Esophagus mucosa (tissue), 1 donor: ENCODE results near the gene RGL2. TPM values are rescaled to one million over a fixed set of nuclear protein-coding genes. Genes with fewer than 3 reads are reported as not detected.

Experiments used
- ATAC-seq: fragments of 200-7000 bp; cut with Tn5 transposase; one replicate; pipeline ENCODE4 v1.9.1; 2020
- total RNA-seq: library from RNA; stranded (reverse); gene quantifications from one replicate; pipeline ENCODE4 v1.2.4, GENCODE V29; 2023
- donor health status: DM: yes; HTN: yes; CAD: no.

The RGL2 gene
- total RNA-seq, 1 donor from 2014 or later: 55.8 TPM

DNA sequence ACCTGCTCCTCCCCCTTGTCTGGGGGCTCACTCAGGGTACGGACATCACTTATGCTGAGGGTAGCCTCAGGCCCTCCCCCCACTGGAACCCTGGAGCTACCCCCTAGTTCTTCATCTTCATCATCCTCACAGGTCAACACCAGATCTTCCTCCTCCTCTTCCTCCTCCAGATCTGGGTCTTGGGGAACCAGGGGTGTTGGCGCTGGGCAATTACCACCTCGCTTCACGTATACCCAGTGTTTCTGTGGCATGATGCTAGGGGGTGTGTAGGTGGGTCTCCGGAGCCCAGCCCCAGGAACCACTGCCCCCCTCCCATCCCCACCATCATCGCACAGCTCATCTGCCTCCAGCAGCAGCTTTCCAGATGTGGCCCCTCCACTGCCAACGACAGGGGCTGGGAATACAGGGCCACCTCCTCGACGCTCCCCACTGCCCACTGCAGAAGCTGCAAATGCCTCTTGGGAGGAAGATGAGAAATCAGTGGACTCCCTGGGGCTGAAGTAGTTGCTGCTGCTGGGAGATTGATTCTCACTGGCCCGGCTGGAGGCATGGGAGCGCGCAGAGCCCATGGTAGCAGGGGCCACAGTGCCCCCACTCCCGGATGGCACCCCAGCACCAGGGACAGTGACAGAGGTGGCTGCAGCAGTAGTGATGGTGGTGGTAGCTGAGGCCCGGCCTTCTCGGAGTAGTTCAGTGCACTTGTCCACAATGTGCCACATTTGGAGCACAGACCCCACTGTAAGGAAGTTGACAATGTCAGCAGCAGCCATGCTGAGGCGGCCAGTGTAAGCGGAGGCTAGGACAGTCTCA, 17.3 kb upstream of the RGL2 start:
- ATAC-seq: no peak

DNA sequence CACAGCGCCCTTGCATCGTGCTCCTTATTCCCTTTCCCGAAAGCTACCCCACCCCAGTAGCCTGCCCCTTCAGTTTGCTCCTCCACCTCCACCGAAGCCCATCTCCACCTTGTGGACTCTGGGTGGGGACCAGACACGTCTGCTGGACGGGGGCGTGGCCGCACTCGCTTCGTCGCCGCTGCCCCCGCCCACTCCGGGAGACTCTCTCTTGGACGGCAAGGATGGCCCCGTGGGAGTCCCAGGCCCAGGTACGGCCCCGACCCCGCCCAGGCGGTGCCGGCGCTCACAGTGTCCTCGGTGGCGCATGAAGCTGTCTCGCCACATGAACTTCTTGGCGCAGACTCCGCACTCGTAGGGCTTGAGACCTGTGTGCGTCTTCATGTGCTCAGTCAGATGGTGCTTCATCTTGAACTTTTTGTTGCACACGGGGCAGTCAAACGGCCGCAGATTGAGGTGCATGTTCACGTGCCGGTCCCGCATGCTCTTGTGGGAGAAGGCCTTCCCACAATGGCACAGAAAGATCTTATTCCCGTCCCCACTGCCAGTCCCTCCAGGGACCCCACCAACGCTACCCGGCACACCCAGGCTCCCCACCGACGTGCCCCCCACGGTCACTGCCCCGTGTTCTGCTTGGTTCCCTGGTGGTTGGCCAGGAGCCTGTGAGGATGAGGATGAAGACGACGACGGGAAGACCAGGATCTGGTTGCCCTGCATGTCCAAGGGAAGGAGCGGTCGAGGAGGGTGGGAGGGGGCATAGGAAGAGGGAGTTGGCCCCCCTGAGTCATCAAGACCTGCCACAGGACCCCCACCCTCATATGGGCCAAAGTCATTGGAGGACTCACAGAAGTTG, 16.4 kb upstream of the RGL2 start:
- ATAC-seq: peak; percentile 29

GRCh38 chr6:33314515-33314942, 15.8 kb upstream of the RGL2 start:
- ATAC-seq: peak; percentile 37

DNA sequence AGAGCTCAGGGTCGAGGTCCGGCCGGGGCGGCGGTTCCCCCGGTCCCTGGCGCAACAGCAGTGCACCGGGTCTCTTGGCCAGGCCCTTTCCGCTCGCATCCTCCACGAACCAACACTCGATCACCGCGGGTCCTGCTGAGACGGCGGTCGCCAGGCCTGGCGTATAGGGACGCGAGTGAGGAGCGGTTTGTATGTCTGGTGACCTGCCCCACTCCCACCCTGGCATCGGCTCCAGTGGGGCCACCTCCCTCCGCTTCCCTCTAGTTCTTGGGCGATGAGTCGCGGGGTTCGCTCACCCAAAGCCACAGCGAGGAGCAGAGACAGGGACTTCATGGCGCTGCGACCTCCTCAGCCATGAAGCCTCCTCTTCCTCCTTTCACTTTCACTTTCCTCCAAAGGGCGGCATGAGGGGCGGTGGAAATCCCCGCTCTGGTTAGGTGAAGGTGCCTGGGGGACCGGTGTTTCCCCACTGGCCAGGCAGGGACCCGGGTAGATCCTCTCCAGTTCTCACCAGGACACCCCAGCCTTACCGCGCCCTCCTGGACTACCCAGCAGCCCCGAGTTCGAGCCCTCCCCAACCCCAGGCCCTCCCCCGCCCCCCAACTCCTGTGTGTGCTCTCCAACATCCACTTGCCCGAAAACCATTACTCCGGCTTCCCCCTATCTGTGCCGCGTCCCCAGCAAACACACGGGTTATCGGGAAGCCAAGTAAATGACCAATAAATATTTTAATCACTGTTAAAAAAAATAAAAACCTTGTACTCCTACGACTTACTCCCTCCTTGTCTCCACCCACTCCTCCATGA, 15.2 kb upstream of the RGL2 start, which contains the start of gene TAPBP:
TAPBP (minus strand) TSS at position 370 of the 806 bp plus-strand sequence; CDS start at position 333, 37 bp downstream.
- ATAC-seq: peak; percentile 5

- ATAC-seq: peak; percentile 2
Measured at GRCh38 chr6:33313105-33313708, 14.5 kb upstream of the RGL2 start.

GRCh38 chr6:33312361-33313104, 13.8 kb upstream of the RGL2 start:
- peak; percentile 63 for ATAC-seq

DNA sequence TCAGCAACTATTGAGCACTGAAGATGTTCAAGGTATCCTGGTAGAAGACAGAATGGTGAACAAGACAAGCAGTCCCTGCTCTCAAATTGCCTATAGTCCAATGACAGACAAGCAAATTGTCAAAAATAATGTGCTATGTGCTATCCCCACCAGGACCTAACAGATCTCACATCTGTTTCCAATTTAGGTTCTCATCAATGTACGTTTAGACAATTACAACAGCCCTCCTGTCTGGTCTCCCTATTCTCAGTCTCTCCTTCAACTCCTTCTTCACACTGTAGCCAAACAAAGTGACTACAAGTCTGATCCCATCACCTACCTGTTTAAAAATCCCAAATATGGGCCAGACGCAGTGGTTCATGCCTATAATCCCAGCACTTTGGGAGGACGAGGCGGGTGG, 7.6 kb upstream of the RGL2 start:
- no peak for ATAC-seq

- ATAC-seq: no peak
Measured at GRCh38 chr6:33305052-33305451, 6.3 kb upstream of the RGL2 start.

GRCh38 chr6:33304216-33304615, 5.5 kb upstream of the RGL2 start:
- no peak for ATAC-seq

- ATAC-seq: no peak
Measured at GRCh38 chr6:33301877-33302276, 3.1 kb upstream of the RGL2 start.

GRCh38 chr6:33299237-33299944, 649 bp upstream of the RGL2 start:
- peak; percentile 65 for ATAC-seq

- peak; percentile 58 for ATAC-seq
Measured at GRCh38 chr6:33297956-33298772, 578 bp downstream of the RGL2 start.

GRCh38 chr6:33297406-33297955, 1.3 kb downstream of the RGL2 start:
- ATAC-seq: peak; percentile 58

GRCh38 chr6:33296797-33297405, 1.8 kb downstream of the RGL2 start:
- no peak for ATAC-seq

GRCh38 chr6:33295621-33296369, 2.9 kb downstream of the RGL2 start:
- ATAC-seq: no peak

DNA sequence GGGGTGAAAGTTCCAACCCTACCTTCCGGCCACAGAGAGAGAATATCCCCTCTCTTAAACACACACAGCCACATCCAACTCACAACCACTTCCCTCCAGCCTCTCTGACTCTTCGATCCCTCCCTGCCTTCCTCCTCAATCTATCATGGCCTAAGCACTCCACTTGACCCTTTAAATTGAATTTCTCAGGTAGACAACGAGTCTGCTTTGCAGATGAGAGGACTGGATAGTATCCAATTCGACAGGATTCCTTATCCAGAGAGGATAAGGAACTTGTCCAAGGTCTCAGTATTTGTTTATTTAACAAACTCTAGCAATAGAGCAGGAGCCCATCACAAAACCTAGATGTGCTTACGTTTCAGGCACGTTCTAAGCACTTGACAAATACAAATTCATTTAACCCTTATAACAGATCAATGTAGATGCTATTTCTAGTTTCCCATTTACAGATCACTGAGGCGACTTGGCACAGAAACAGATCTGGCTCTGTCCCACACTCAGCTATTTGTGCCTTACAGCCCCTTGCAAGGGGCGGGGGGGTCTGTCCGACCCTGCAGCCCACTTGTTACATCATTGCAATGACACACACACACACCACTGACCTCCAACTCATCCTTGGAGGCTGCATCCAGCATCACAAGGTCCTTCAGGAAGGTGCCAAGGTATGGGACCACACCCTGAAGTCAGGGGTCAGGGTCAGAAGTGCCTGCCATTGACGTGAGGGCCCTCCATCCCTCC, 4.5 kb downstream of the RGL2 start:
- no peak for ATAC-seq

DNA sequence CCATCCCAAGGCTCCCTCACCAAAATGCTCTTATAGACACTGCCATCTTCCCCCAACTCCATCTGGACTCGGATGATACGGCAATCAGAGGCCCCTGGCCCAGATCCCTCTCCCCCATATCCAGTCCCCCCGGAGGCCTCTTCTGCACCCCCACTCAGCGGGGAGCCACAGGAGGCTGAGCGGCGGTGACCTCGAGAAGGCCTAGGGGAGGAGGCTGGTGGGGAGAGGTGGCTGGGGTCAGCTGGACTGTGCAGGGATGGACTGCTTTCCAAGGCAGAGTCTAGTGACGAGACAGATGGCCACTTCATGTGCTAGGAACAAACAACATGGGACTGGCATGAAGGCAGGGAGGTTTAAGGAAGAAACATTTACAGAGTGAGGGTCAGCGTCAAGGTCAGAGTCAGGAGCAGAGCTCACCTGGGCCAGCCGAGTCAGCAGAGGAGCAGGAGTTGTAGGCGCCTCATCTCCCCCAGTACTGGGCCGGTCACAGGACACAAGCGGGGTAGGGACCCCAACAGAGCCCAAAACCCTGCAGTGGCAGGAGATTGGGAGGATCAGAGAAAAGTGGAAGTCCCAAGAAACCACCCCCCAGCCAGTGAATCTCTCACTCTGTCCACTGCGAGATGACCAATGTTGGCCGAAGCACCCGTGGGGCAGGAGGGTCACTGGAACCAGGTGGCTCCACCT, 5.6 kb downstream of the RGL2 start:
- ATAC-seq: no peak
